Measurements from ENCODE around the gene FNIP2. TPM values are rescaled to one million over a fixed set of nuclear protein-coding genes. Genes with fewer than 3 reads are reported as not detected.

Gene FNIP2
- total RNA-seq, 2 experiments from 2014 or later = 12.3 to 17.1 TPM

DNA sequence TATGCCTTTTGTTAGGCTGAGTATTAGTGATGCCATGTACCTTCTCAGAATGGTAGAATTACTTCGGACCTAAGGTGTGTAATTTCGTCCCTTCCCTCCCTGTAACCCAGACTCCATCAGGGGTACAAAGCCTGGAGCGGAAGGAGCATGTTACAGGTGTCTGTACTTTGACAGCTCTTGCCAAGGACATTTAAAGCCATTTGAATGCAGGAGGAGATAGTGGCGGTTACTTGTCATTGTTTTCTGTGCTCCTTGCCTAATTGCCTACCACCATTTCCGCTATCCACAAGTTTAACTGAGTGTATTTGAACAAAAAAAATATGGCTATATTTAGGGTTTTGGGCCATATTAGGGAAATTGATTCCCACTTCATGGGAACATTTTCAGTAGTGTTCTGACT, 1.8 kb downstream of the FNIP2 start:
- Mint-ChIP-seq H3K4me1 (peaks cover 49% of the 10 kb centered on the region), H3K9me3 (ENCODE audit: low read depth) (no peaks in the 10 kb centered on the region), H3K27ac (no peak overlapping the region), H3K27me3 (peaks cover 7% of the 10 kb centered on the region), H3K4me3 (peak overlapping the region; percentile 93), H3K36me3 (peaks cover 6% of the 10 kb centered on the region)
- ATAC-seq = no peak
- DNase-seq = no peak
- CTCF ChIA-PET = interaction anchor here (1.2 kb wide), 1 partner anchor 9 kb away, joined by 3 read pairs; no protein-coding TSS in a partner anchor

DNA sequence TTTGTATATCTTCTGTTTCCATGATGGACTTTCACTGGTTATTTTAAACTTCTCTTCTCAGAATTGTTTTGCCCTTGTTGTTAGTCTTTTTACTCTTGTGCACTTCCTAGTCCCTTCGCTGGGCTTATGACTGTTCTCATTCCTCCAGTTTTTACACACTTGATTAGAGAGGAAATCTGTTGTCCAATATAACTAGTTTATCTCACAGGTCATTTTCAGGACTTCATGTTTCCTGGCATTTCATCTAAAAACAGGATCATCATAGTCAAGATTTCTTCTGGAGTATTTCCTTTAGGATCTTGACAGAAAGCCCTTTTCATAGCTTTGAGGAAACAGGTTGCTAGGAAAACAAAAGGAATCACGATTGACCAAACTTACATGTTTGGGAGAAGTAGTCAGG, 3.0 kb downstream of the FNIP2 start:
- no peak for ATAC-seq
- peaks cover 2% of the 10 kb centered on the region for H3K27me3 Mint-ChIP-seq
- no peak for DNase-seq
- H3K4me3 Mint-ChIP-seq = peak overlapping the region; percentile 31
- H3K27ac Mint-ChIP-seq = no peak overlapping the region
- H3K9me3 Mint-ChIP-seq (ENCODE audit: low read depth) = no peaks in the 10 kb centered on the region
- CTCF ChIA-PET = interaction anchor here (1.2 kb wide), 1 partner anchor 10 kb away, joined by 3 read pairs; no protein-coding TSS in a partner anchor
- peaks cover 6% of the 10 kb centered on the region for H3K36me3 Mint-ChIP-seq
- peaks cover 52% of the 10 kb centered on the region for H3K4me1 Mint-ChIP-seq

DNA sequence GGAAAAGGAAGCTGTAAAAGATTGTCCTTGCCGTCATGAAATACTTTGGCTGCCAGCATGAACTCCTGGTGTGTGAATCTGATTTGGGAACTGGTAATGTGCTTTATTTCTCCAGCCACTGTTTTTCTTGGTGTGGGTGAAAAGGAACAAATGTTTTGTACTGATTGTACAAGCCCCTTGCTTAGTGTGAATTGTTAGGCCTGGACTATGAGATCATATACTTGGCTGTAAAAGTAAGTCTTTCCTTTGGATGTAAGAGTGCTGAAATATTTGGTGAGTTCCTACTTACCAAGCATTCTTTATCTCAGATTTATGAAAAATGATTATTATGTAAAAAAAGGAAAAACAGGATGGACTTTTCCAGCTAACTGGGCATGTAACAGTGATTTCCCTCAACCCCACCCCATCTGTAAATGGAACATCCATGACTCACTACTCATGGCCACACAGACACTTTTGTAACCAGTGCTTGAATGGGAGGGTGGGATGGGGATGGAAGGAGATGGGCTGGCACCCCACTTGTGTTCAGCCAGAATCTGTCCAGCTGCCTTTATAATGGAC, 6.3 kb downstream of the FNIP2 start:
- Mint-ChIP-seq H3K4me3 (no peak overlapping the region), H3K9me3 (ENCODE audit: low read depth) (no peaks in the 10 kb centered on the region), H3K27ac (no peak overlapping the region), H3K4me1 (peaks cover 58% of the 10 kb centered on the region), H3K36me3 (peaks cover 6% of the 10 kb centered on the region), H3K27me3 (no peaks in the 10 kb centered on the region)
- DNase-seq = no peak
- ATAC-seq = no peak
- CTCF ChIA-PET = interaction anchor here (1.2 kb wide), 1 partner anchor 11 kb away, joined by 3 read pairs; no protein-coding TSS in a partner anchor

DNA sequence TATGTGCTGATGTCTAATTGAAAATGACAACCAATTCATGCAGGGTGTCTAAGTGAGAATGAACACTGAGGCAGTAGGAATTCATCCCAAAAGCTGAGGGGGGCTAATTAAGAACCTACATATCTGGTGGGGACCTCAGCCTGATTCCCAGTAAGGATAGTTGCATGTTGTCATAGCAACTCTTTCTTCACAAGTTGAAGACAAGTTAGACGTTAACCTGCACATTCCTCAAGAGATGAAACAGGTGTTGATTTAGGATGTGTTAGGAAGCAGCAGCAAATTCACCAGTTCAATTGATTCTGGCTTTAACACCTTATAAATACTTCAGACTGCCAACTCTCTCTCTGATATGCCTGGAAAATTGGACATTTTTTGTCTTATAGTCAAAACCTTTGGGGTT, 7.3 kb downstream of the FNIP2 start:
- ATAC-seq (no peak), DNase-seq (no peak)
- H3K9me3 Mint-ChIP-seq (ENCODE audit: low read depth) = no peaks in the 10 kb centered on the region
- H3K27ac Mint-ChIP-seq = no peak overlapping the region
- no peak overlapping the region for H3K4me3 Mint-ChIP-seq
- H3K27me3 Mint-ChIP-seq = no peaks in the 10 kb centered on the region
- H3K4me1 Mint-ChIP-seq = peaks cover 51% of the 10 kb centered on the region
- CTCF ChIA-PET = no interaction called here
- peaks cover 6% of the 10 kb centered on the region for H3K36me3 Mint-ChIP-seq

DNA sequence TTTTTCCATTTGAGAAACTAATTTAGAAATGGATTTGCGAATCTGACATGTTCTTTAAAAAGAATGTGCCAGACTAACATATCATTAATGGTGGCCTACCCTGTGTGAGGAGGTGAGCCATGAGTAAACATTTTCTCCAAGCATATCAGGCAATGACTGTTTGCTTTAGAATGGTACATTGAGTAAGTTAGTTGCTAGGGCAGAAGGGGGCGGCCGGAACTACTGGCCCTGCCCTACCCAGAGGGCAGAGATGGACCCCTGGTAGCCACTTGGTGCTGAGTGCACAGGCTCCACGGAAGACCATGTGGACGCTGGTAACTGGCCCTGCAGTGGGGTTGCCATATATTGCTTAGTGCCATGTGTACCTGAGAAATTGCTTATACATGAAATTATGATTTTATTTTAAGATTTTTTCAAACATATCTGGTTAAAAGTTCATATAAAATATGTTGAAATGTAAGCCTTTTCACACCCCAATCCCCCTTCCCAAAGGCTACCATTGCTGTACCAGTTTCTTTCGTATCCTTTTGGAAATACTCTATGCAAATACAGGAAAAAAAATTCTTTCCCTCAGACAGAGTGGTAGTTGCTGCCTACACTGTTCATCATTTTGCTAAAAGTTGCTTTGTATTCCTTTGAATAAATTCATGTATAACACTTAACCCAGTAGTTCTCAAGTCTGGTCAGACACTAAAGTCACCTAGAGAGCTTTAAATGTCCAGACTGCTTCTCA, 8.8 kb downstream of the FNIP2 start:
- CTCF ChIA-PET = interaction anchor here (2.5 kb wide), 1 partner anchor 11 kb away, joined by 5 read pairs; no protein-coding TSS in a partner anchor
- peak; percentile 22 for ATAC-seq
- peak overlapping the region; percentile 60 for H3K4me3 Mint-ChIP-seq
- no peaks in the 10 kb centered on the region for H3K27me3 Mint-ChIP-seq
- H3K27ac Mint-ChIP-seq = peak overlapping the region; percentile 76
- peaks cover 3% of the 10 kb centered on the region for H3K36me3 Mint-ChIP-seq
- no peak for DNase-seq
- H3K9me3 Mint-ChIP-seq (ENCODE audit: low read depth) = no peaks in the 10 kb centered on the region
- peaks cover 44% of the 10 kb centered on the region for H3K4me1 Mint-ChIP-seq

DNA sequence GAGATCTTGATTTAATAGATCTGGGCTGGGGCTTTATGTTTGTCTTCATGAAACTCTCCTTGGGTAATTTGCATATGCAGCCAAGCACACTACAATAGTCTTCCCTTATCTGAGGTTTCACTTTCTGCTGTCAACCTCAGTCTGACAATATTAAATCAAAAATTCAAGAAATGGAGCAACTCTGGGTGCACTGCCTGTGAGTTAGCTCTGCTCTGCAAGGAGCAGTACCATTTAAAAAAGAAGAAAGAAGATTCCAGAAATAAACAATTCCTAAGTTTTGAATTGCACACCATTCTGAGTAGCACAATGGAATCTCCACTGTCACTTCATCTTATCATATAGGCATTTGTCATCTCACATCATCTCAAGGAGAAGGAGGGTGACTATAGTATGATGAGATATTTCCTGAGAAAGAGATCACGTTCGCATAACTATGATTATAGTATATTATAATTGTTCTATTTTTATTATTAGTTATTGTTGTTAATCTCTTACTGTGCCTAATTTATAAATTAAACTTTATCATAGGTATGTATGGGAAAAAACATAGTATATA, 9.4 kb downstream of the FNIP2 start:
- peaks cover under 1% of the 10 kb centered on the region for H3K36me3 Mint-ChIP-seq
- no peaks in the 10 kb centered on the region for H3K9me3 Mint-ChIP-seq (ENCODE audit: low read depth)
- peak overlapping the region; percentile 60 for H3K4me3 Mint-ChIP-seq
- CTCF ChIA-PET = interaction anchor here (0.9 to 2.5 kb wide), 2 partner anchors 10 to 43 kb away, joined by 3 to 5 read pairs; no protein-coding TSS in a partner anchor
- H3K27ac Mint-ChIP-seq = peak overlapping the region; percentile 76
- no peaks in the 10 kb centered on the region for H3K27me3 Mint-ChIP-seq
- peaks cover 48% of the 10 kb centered on the region for H3K4me1 Mint-ChIP-seq
- DNase-seq = no peak
- peak; percentile 86 for ATAC-seq

DNA sequence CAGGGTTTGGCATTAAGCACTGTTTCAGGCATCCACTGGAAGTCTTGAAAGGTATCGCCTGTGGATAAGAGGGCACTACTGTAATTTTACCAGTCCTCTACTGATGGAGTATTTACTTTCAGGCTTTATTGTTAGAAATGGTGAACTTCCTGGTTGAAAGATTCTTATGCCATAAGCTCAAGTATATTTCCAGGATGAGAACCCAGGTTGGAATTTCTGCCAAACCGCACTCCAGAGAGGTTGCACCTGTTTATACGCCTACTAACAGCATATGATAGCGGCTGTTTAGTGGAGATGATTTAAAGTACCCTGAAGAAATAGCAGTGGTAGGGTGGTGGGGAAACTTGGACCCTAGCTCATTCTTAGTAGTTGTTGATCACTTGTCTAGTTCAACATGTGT, 9.9 kb downstream of the FNIP2 start:
- Mint-ChIP-seq H3K4me1 (peaks cover 49% of the 10 kb centered on the region), H3K9me3 (ENCODE audit: low read depth) (no peaks in the 10 kb centered on the region), H3K27me3 (no peaks in the 10 kb centered on the region), H3K36me3 (no peaks in the 10 kb centered on the region), H3K27ac (no peak overlapping the region), H3K4me3 (no peak overlapping the region)
- CTCF ChIA-PET = interaction anchor here (0.9 to 2.5 kb wide), 2 partner anchors 10 to 43 kb away, joined by 3 to 5 read pairs; no protein-coding TSS in a partner anchor
- ATAC-seq (no peak), DNase-seq (no peak)

DNA sequence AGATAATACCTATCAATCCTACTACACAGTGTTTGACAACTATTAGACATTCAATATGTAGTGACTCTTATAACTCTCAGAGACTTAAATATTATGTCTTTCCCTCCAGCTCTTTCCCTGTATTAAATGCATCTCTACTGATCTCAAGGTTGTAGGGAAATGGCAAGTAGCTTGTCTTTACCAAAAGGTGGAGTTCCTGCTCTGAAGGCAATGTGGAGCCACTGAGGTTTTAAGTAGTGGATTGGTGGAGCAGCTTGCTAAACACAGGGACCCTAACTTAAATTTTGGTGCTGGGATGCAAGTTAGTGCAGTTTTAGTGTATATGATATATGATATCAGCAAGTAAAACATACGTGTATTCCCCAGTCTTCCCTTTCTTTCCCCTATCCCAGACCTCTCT, 13.1 kb downstream of the FNIP2 start:
- DNase-seq (no peak), ATAC-seq (no peak)
- no peak overlapping the region for H3K27ac Mint-ChIP-seq
- no peaks in the 10 kb centered on the region for H3K27me3 Mint-ChIP-seq
- H3K4me1 Mint-ChIP-seq = peaks cover 43% of the 10 kb centered on the region
- H3K36me3 Mint-ChIP-seq = no peaks in the 10 kb centered on the region
- H3K9me3 Mint-ChIP-seq (ENCODE audit: low read depth) = no peaks in the 10 kb centered on the region
- no peak overlapping the region for H3K4me3 Mint-ChIP-seq
- CTCF ChIA-PET = interaction anchor here (0.9 kb wide), 1 partner anchor 45 kb away, joined by 3 read pairs; no protein-coding TSS in a partner anchor

DNA sequence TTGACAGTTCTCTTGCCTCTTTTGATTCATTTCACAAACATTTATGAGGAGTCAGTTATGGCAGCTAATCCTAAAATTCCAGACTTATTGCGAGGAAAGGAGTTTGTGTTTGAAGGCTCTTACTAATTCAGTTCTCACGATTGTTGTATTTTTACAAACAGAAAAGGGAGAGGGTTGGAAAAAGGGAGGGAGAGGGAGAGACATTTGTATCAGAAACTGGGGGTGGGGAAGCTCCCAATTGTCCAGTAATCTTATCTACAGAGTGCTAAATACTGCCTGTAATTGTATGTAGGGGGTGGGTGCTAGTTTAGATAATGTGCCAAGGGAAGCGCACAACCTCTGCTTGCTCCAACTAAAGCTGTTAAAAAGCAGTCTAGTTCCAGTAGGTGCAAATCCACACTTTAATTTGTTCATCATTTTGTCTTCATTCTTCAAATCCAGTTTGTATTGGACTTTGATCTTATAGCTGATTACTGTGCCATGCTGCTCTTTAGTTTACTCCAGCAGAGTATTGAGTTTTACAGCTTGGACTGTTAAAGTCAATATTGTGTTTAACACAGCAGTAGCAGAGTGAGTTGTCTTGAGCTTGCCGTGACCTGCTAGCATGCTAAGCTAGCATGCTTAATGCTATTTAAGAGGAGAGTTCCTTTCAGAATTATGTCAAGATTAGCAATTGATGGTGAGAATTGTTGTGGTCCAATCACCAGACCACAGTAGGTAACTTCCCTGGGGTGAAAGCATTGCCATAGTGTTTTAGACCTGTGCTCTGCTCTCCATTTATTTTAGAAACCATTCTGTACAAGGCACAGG, 13.9 kb downstream of the FNIP2 start:
- H3K4me1 Mint-ChIP-seq = peaks cover 37% of the 10 kb centered on the region
- ATAC-seq = no peak

DNA sequence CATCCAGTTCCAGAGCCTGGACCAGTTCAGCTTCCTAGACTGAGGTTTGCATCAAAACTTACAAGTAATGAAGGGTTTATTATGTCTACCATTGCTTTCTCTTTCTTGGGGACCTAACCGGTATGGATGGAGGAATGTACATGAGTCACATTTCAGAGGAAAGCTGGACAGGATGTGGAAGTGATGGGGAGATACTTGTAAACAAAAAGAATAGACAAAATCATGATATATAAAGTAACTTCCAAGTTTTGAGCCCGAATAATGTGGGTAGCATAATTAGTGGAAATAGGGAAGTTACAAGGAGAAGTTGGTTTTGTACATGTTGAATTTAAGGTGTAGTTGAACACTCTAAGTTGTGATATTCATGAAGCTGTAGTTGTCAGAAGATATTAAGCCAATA, 15.0 kb downstream of the FNIP2 start:
- no peaks in the 10 kb centered on the region for H3K27me3 Mint-ChIP-seq
- H3K9me3 Mint-ChIP-seq (ENCODE audit: low read depth) = no peaks in the 10 kb centered on the region
- no peak overlapping the region for H3K4me3 Mint-ChIP-seq
- H3K4me1 Mint-ChIP-seq = peaks cover 30% of the 10 kb centered on the region
- H3K36me3 Mint-ChIP-seq = no peaks in the 10 kb centered on the region
- DNase-seq = no peak
- H3K27ac Mint-ChIP-seq = no peak overlapping the region
- ATAC-seq = no peak
- CTCF ChIA-PET = no interaction called here

More for the DNA sequence above, 13.9 kb downstream of the FNIP2 start:
- no peak for DNase-seq
- Mint-ChIP-seq H3K4me3 (no peak overlapping the region), H3K27me3 (no peaks in the 10 kb centered on the region), H3K9me3 (ENCODE audit: low read depth) (no peaks in the 10 kb centered on the region), H3K27ac (no peak overlapping the region), H3K36me3 (no peaks in the 10 kb centered on the region)
- CTCF ChIA-PET = interaction anchor here (0.9 kb wide), 1 partner anchor 44 kb away, joined by 3 read pairs; no protein-coding TSS in a partner anchor

DNA sequence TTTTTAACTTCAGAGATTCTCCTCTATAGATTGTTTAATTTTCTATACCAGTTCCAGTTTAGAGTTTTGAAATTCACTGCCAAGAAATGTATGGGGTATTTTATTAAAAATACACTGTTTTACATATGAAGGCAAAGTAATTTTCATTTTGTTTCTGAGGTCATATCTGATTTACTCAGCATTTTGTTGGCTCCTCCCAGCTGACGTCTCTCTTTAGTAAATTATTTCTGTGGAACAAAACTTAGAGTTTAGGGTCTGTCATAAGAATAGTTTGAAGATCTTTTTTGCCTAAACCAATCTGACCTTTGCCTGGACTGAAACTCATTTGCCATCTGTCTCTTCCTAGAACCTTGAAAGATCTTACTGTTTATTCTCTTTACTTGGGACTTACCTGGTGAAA, 16.9 kb downstream of the FNIP2 start:
- Mint-ChIP-seq H3K9me3 (ENCODE audit: low read depth) (no peaks in the 10 kb centered on the region), H3K27ac (no peak overlapping the region), H3K27me3 (no peaks in the 10 kb centered on the region), H3K4me3 (no peak overlapping the region), H3K36me3 (no peaks in the 10 kb centered on the region), H3K4me1 (peaks cover 22% of the 10 kb centered on the region)
- DNase-seq (no peak), ATAC-seq (no peak)
- CTCF ChIA-PET = no interaction called here

DNA sequence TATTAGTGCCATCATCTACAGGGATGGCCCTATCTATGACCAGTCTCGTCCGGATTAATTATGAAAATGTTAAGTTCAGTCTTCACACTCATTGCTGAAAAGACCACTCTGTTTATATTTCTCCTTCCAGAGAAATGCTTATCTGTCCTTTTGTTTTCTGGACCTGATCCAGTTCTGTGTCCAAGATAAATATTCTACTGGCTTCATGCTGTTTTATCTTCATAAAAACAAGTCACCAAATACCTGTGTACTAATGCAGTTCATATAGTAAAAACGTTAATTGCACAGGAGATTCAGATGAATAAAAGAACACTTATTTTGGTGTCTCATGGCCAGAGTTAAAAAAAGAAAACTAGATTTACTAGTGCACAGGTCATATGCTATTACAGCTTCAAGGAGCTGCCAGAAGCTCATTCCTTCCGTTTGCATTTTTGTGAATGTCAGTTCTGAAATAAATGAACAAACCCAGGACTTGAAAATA, 17.3 kb downstream of the FNIP2 start:
- Mint-ChIP-seq H3K27me3 (no peaks in the 10 kb centered on the region), H3K4me1 (peaks cover 24% of the 10 kb centered on the region), H3K36me3 (no peaks in the 10 kb centered on the region), H3K9me3 (ENCODE audit: low read depth) (no peaks in the 10 kb centered on the region), H3K4me3 (no peak overlapping the region), H3K27ac (no peak overlapping the region)
- DNase-seq = no peak
- no peak for ATAC-seq
- CTCF ChIA-PET = no interaction called here

DNA sequence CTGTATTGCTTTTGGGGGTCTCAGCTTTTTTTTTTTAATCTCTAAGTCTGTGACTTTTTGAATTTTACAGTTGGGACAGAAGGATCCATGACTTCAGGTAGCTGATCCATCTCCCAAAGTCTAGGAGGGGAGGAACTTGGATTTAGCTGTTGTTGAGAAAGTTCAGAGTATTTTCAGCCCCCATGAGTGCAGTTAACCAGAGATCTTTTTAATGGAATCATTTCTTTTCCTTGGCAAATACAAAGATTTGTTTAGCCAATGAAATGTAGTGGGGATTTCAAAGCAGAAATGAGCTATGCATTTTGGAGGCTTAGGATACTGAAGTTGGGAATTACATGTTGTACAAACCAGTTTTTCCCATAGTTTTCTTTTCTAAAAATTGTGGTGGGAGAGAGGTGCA, 18.1 kb downstream of the FNIP2 start:
- Mint-ChIP-seq H3K4me3 (no peak overlapping the region), H3K27ac (no peak overlapping the region), H3K9me3 (ENCODE audit: low read depth) (no peaks in the 10 kb centered on the region), H3K4me1 (peaks cover 23% of the 10 kb centered on the region), H3K27me3 (no peaks in the 10 kb centered on the region), H3K36me3 (no peaks in the 10 kb centered on the region)
- CTCF ChIA-PET = interaction anchor here (1.5 kb wide), 1 partner anchor 65 kb away, joined by 3 read pairs; no protein-coding TSS in a partner anchor
- no peak for ATAC-seq
- DNase-seq = no peak

Measured in activated CD8-positive, alpha-beta memory T cell treated with anti-CD3 and anti-CD28 coated beads, Interleukin-2, amount 10 ng/mL, durations not matched to agents 7 days and 5 days (primary cell).